Stimulated activated CD4-positive, alpha-beta T cell treated with anti-CD3 and anti-CD28 coated beads, Interleukin-1b, Interleukin-23, amount 100 ng/mL, for 24 hours (primary cell): ENCODE measurements around the gene AREG.

Source experiments
- DNase-seq, 4 experiments: peaks; one replicate each; pipeline ENCODE4 v3.0.0-alpha.2; 2020; ENCODE audit warnings: low read depth in 4 of 4, low spot score in 1 of 4

AREG gene

GRCh38 chr4:74431113-74431826, 13.7 kb upstream of the AREG start:
- no peak for DNase-seq

DNA sequence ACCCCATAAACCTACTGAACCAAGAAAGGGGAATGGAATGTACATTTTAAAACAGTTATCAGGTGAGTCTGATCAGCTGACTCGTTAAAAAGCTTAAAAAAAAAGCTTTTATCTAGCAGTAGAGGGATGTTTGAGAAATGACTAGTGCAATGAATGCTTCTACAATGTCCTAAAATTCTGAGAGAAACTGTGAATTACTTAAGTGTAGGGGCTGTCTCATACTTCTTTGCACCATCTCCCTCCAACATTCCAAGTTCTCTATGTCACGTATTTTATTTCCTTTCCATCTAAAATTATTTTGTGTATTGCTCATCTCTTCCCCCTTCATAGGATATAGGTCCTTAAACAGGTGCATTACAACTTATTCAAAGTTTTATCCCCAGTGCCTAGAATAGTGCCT, 11.9 kb upstream of the AREG start:
- no peak for DNase-seq

GRCh38 chr4:74433541-74434172, 11.3 kb upstream of the AREG start:
- DNase-seq = no peak

DNA sequence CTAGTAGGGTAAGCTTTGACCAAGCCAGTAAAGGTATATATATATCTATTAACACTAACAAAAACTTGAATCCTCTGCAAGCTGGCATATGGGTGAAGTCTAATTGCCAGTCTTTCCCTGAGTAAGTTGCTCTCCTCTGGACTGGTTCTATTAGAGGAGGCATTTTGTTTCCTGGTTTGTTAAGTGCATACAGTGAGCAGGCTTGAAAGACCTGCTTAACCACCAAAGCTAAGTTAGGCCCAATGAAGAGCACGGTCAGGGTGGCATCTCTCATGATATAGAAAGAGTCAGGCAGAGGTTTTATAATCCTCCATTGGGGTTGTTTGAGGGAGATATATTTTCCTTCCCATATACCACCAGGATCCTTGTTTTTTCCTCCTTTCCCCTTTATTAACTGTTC, 9.6 kb upstream of the AREG start:
- DNase-seq = no peak

DNA sequence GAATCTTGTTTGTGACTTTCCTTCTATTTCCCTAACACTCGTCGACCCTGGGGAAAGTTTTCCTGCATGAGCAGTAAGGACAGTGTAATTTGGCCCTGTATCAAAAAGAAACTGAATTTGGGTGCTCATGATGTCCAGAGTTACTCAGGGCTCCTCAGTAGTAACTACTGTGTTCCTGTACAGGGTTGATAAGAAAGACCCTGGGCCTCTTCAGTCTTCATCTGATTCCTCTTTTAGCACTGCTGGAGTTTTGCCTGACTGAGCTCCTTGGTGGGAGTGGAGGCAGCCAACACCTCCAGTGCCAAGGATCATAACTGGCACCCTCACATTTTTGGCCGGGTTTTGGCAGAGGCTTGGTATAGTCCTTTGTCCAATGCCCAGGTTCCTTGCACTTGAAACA, 7.1 kb upstream of the AREG start:
- no peak for DNase-seq

GRCh38 chr4:74438661-74439060, 6.3 kb upstream of the AREG start:
- DNase-seq = no peak

DNA sequence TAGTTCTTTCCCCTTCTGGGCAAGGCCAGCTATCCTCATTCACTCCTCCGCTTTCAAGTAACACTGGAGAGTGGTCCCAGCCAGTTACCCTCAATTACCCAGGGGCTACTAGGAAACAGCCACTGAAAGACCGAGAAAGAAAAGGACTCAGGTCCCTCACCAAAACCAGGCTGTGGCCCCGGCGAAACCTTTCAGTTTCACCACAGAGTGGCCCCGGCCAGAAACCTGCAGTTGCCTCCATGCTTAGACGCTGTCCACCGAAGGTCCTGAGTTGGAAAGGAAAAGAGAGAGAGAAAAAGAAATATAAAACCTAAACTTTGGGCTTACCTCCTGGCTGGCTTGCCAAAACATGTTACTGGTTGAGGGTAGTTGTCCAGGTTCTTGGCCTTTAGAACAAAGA, 5.0 kb upstream of the AREG start:
- no peak for DNase-seq

GRCh38 chr4:74440356-74440755, 4.6 kb upstream of the AREG start:
- no peak for DNase-seq

DNA sequence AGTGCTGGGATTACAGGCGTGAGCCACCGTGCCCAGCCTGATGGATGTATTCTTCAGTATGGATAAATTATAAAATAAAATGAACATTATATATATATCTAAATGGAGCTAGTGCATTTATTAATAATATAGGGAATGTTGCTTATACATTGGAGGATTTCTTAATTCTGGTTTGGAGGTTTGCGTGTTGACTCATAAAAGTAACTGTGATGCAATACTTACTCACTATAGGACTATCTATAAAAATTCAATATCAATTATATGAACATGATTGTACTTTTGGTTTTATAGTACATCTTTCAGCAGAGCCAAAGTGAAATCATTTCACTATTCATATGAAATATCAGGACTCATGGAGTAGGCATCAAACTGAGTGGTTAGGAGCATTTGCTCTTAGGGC, 3.2 kb upstream of the AREG start:
- DNase-seq = no peak

DNA sequence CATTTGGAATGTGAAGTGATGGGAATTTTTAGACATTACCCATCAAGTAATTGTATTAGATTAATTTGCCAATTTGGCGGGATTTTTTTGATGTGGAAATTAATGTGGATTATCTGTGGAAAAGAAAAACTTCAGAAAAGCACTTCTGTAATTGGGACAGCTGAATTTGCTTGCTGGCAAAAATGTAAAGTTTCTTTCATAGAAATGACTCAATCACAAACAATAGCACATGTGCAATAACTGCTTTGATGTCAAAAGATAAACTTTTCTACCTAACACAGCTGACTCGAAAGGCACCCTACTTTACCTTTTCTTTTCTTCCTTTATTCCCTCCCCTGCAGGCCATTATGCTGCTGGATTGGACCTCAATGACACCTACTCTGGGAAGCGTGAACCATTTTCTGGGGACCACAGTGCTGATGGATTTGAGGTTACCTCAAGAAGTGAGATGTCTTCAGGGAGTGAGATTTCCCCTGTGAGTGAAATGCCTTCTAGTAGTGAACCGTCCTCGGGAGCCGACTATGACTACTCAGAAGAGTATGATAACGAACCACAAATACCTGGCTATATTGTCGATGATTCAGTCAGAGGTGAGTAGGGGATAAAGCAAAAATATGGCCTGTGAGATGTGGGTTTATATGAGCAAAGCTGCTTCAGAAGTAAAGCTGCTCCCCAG, 1.4 kb downstream of the AREG start:
- DNase-seq = no peak

DNA sequence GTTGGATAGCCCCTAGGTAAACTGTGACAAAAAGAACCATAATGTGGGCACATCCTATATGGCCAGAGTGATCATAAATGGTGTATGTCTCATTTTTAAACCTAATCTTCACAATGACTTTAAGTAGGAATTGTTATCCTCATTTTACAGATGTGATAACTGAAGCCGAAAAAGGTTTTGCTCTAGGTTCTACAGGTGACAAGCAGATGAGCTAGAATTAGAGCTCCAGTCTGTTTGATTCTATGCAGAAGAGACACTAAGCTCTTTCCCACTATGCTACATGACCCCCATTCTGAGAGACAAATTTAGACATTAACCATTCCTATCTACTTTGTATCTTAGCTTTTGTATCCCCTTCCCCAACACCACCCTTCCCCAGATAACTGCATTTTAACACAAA, 2.0 kb downstream of the AREG start:
- no peak for DNase-seq

GRCh38 chr4:74447636-74448233, 2.8 kb downstream of the AREG start:
- DNase-seq = no peak

- no peak for DNase-seq
Measured at GRCh38 chr4:74449571-74450297, 4.8 kb downstream of the AREG start.

GRCh38 chr4:74450298-74450683, 5.4 kb downstream of the AREG start:
- no peak for DNase-seq

- DNase-seq = no peak
Measured at GRCh38 chr4:74451214-74451661, 6.3 kb downstream of the AREG start.

GRCh38 chr4:74453037-74453635, 8.2 kb downstream of the AREG start:
- DNase-seq = no peak

DNA sequence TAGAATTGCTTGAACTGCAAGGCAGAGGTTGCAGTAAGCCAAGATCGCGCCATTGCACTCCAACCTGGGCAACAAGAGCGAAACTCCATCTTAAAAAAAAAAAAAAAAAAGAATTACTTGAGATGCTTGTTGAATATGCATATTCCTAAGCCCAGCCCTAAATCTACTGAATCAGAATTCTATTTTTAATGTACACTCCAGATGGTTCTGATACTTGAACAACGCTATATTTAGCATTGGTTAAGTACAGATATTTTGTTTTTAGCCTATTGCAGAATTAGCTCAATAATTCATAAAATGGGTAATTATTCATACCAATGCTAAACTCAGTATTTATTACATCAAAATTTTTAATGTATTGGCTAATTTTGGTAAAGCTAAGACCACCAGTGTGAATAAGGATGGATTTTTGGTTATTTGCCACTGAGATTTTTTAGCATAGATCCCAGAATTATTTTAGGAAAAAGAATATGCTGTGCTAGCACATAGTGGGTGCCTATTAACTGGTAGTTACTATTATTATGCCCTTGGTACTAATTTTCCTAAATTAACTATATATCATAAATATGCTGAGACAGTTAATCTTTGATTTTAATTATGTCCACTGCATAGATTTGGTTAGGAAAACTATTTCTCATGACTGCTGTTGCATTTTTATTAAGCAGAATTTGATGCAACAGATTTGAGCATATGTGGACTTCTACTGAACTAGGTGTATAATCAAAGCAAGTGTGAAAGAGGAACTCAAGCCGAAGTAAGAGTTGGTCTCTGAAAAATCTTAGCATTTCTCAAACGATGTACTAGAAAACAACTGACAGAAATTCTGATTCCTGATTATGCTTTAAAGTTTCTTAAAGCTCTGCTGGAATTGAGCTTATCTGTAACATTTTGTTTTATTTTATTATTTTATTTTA, 9.2 kb downstream of the AREG start:
- no peak for DNase-seq

- DNase-seq = no peak
Measured at GRCh38 chr4:74455361-74456055, 10.6 kb downstream of the AREG start.

DNA sequence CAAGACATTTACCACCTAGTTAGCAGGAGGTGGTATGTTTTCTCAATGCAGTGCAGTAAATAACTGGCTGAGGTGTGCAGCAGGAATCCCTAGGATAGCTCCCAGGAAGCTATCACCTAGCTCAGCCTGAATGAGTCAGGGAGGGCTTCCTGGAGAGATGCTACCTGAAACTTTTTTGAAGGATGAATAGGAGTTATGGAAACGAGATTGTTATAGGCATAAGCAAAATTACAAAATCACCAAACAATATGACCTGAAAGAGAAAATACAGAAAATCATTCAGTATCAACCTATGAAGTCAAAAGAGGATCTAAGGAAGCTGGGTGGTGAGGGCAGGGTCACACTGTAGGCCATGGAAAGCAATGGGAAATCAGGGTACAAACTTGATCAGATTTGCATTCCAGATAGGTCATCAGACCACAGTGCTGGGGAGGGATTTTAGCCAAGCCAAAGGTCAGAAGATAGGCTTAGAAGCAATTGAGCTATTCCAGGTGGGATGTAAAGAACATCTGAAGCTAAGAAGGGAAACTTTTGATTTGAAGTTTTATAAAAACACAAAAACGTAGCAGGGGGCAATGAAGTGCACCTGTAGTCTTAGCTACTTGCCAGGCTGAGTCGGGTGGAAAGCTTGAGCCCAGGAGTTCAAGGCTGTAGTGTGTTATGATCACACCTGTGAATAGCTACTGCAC, 11.3 kb downstream of the AREG start:
- no peak for DNase-seq
